ENCODE results near the gene PCDHB12.

GRCh38 chr5:141192110-141192725, 16.3 kb upstream of the PCDHB12 start, which contains the start of gene PCDHB10:
- TF ChIP-seq CTCF (conservative IDR thresholded peaks at IDR 0.05; ENCODE audit: low read length): peak; percentile 77
- TF ChIP-seq EZH2phosphoT487 (IDR thresholded peaks at IDR 0.05; ENCODE audit: borderline replicate concordance): no peak
